H1 (cell line): Measurements from ENCODE around the gene APEX2. TPM values are rescaled to one million over a fixed set of nuclear protein-coding genes. Genes with fewer than 3 reads are reported as not detected.

Source experiments
- ATF3 ChIP-seq: IDR thresholded peaks from 2 replicates; pipeline ENCODE4 v1.6.1; 2011; ENCODE audit warnings: low read depth, mild to moderate bottlenecking, low read length; ENCODE audit not compliant: insufficient read depth
- CBX8 ChIP-seq: fragments of 300-800, 300-1000 bp; sonication (generic); IDR thresholded peaks from 2 replicates; pipeline ENCODE4 v1.7.1; 2016; ENCODE audit warnings: low read depth, low read length, borderline replicate concordance
- EZH2 ChIP-seq: fragments of 200-600 bp; sonication (generic); IDR thresholded peaks from 2 replicates; pipeline ENCODE4 v1.7.1; 2012; ENCODE audit warnings: low read depth, mild to moderate bottlenecking, moderate library complexity, low read length, inconsistent platforms; ENCODE audit not compliant: severe bottlenecking
- polyA plus RNA-seq, 7 experiments: library from polyadenylated mRNA; depleted of rRNA in 3 of 7; stranded (reverse) in 5 of 7; unstranded in 2 of 7; fragments of >200 nt in 5 of 7; fragments of 200-250 nt in 2 of 7; gene quantifications; 1 replicate in 5 of 7; 2 replicates in 1 of 7; 4 replicates in 1 of 7; pipeline versions ENCODE4 v1.2.1 to v1.2.3, GENCODE V29; 2011 to 2013; ENCODE audit warnings: missing spikeins in 2 of 7, mixed read lengths in 2 of 7
- total RNA-seq: library from RNA; stranded (reverse); fragmentation: NEBNext Ultra II Directional; extraction: Animal tissue kit (Norgen Biotek cat#: 25700); gene quantifications from 2 replicates; pipeline ENCODE4 v1.2.1, GENCODE V29; 2021

APEX2 gene
- total and polyA plus RNA-seq, 2 of the 8 experiments (the other 6 are each of a cell fraction or from before 2014, with no cell fraction given): 18.9 to 36.4 TPM

GRCh38 chrX:54991706-54992105 lies 8.5 kb upstream of the APEX2 start (continued):
- TF ChIP-seq CBX8 (no peak), EZH2 (no peak), ATF3 (no peak)
